Activated T-cell treated with anti-CD3 and anti-CD28 coated beads, Interleukin-2, amount 50 U/mL, for 72 hours (primary cell): ENCODE data around the gene PRKCI. TPM values are rescaled to one million over a fixed set of nuclear protein-coding genes. Genes with fewer than 3 reads are reported as not detected.
"Not testable (repeated sequence)": the region's sequence is repeated elsewhere in the genome, so short reads cannot be mapped to it uniquely, and the experiment has no call there.

ENCODE experiments used
- ATAC-seq, 2 donors: fragments of 150-1000 bp; cut with Tn5 transposase; replicated peaks in 1 of 2; 2 replicates each; pipeline ENCODE4 v1.10.0; 2021; ENCODE audit warnings: moderate library complexity in 2 of 2, mild to moderate bottlenecking in 1 of 2
- DNase-seq, 2 donors: peaks; one replicate each; pipeline ENCODE4 v3.0.0; 2021 to 2022; ENCODE audit warnings: mixed read lengths in 1 of 2
- H3K27ac Mint-ChIP-seq: one replicate; pipeline ENCODE4 v1.8.0; 2022; ENCODE audit warnings: mild to moderate bottlenecking, moderate library complexity, mixed read lengths
- H3K27me3 Mint-ChIP-seq: one replicate; pipeline ENCODE4 v1.8.0; 2022; ENCODE audit warnings: low read depth, mixed read lengths
- H3K36me3 Mint-ChIP-seq, 2 donors: one replicate each; pipeline ENCODE4 v1.8.0; 2022; ENCODE audit warnings: mixed read lengths in 2 of 2, mild to moderate bottlenecking in 1 of 2; ENCODE audit not compliant: insufficient read depth in 2 of 2
- H3K4me1 Mint-ChIP-seq: one replicate; pipeline ENCODE4 v1.8.0; 2022; ENCODE audit warnings: low read depth, mixed read lengths
- H3K4me3 Mint-ChIP-seq, 2 donors: one replicate each; pipeline ENCODE4 v1.8.0; 2022; ENCODE audit warnings: mild to moderate bottlenecking in 2 of 2, mixed read lengths in 2 of 2, moderate library complexity in 2 of 2
- H3K9me3 Mint-ChIP-seq, 2 donors: one replicate each; pipeline ENCODE4 v1.8.0; 2022; ENCODE audit warnings: mixed read lengths in 2 of 2
- total RNA-seq, 2 donors: library from RNA; stranded (reverse); gene quantifications; one replicate each; pipeline ENCODE4 v1.2.3, GENCODE V29; 2022

The PRKCI gene
- total RNA-seq, 2 donors from 2014 or later = 33.7 to 36.9 TPM

GRCh38 chr3:170343859-170344258, 121.6 kb downstream of the PRKCI start:
- not testable (repeated sequence) for H3K4me1 Mint-ChIP-seq, H3K27me3 Mint-ChIP-seq, H3K9me3 Mint-ChIP-seq, H3K4me3 Mint-ChIP-seq, H3K27ac Mint-ChIP-seq, DNase-seq, ATAC-seq, H3K36me3 Mint-ChIP-seq

GRCh38 chr3:170344971-170345370, 122.7 kb downstream of the PRKCI start:
- no peaks in the 10 kb centered on the region for H3K27me3 Mint-ChIP-seq
- H3K4me3 Mint-ChIP-seq = no peak overlapping the region
- no peaks in the 10 kb centered on the region for H3K9me3 Mint-ChIP-seq
- H3K27ac Mint-ChIP-seq = peak overlapping the region; percentile 33
- ATAC-seq (no peak), DNase-seq (no peak)
- H3K36me3 Mint-ChIP-seq = no peaks in the 10 kb centered on the region
- H3K4me1 Mint-ChIP-seq = peaks cover 4% of the 10 kb centered on the region

- Mint-ChIP-seq H3K9me3 (no peaks in the 10 kb centered on the region), H3K4me3 (no peak overlapping the region), H3K27ac (no peak overlapping the region), H3K4me1 (peaks cover 4% of the 10 kb centered on the region), H3K36me3 (no peaks in the 10 kb centered on the region), H3K27me3 (no peaks in the 10 kb centered on the region)
- ATAC-seq (no peak), DNase-seq (no peak)
These were observed 124.5 kb downstream of the PRKCI start for GRCh38 chr3:170346481-170347392.

- DNase-seq (no peak), ATAC-seq (no peak)
- Mint-ChIP-seq H3K4me3 (no peak overlapping the region), H3K27ac (no peak overlapping the region), H3K4me1 (peaks cover 13% of the 10 kb centered on the region), H3K9me3 (no peaks in the 10 kb centered on the region), H3K36me3 (no peaks in the 10 kb centered on the region), H3K27me3 (no peaks in the 10 kb centered on the region)
These were observed 128.5 kb downstream of the PRKCI start for GRCh38 chr3:170350515-170351413.

- Mint-ChIP-seq H3K4me1 (peaks cover 21% of the 10 kb centered on the region), H3K27ac (no peak overlapping the region), H3K9me3 (no peaks in the 10 kb centered on the region), H3K27me3 (no peaks in the 10 kb centered on the region), H3K36me3 (peaks cover 0 to 1% of the 10 kb centered on the region in 2 donors), H3K4me3 (no peak overlapping the region)
- DNase-seq = no peak
- no peak for ATAC-seq
These were observed 130.7 kb downstream of the PRKCI start for GRCh38 chr3:170352936-170353335.

- Mint-ChIP-seq H3K36me3 (peaks cover 2 to 4% of the 10 kb centered on the region in 2 donors), H3K27ac (no peak overlapping the region), H3K9me3 (no peaks in the 10 kb centered on the region), H3K27me3 (no peaks in the 10 kb centered on the region), H3K4me1 (peaks cover 24% of the 10 kb centered on the region), H3K4me3 (no peak overlapping the region)
- DNase-seq = no peak
- ATAC-seq = no peak
These were observed 131.3 kb downstream of the PRKCI start for GRCh38 chr3:170353485-170353884.

GRCh38 chr3:170354760-170355159, 132.5 kb downstream of the PRKCI start:
- peaks cover 36% of the 10 kb centered on the region for H3K4me1 Mint-ChIP-seq

More at GRCh38 chr3:170354760-170355159, 132.5 kb downstream of the PRKCI start:
- ATAC-seq (no peak), DNase-seq (no peak)
- H3K4me3 Mint-ChIP-seq = no peak overlapping the region
- H3K27me3 Mint-ChIP-seq = no peaks in the 10 kb centered on the region
- H3K9me3 Mint-ChIP-seq = no peaks in the 10 kb centered on the region
- H3K36me3 Mint-ChIP-seq = peaks cover 4 to 5% of the 10 kb centered on the region in 2 donors
- H3K27ac Mint-ChIP-seq = no peak overlapping the region

Other genes starting within 250 kb of the PRKCI start
- gene GPR160, start 184.4 kb upstream of the PRKCI start, total RNA-seq = 10 to 100 TPM; 13.3 to 14.4 TPM
- gene PHC3, start 40.7 kb upstream of the PRKCI start, total RNA-seq = 10 to 100 TPM; 71.1 to 71.6 TPM
- gene SKIL, start 135.3 kb downstream of the PRKCI start, total RNA-seq = 10 to 100 TPM; 36.2 to 37.3 TPM
- not detected for gene CLDN11, start 196.4 kb downstream of the PRKCI start, total RNA-seq